Upper lobe of left lung (tissue), 4 donors: Measurements from ENCODE around the gene VASP.

Experiments
- CTCF ChIP-seq, 6 experiments: fragments of 450-650 bp in 4 of 6; fragments of 200-600 bp in 2 of 6; sonication (generic) in 2 of 6; IDR thresholded peaks; one replicate each; pipeline ENCODE4 v1.5.1; 2016 to 2019; ENCODE audit warnings: antibody characterized with exemption in 6 of 6
- POLR2A ChIP-seq, 4 donors: fragments of 450-650 bp; IDR thresholded peaks; one replicate each; pipeline ENCODE4 v1.5.1; 2016 to 2017; ENCODE audit warnings: antibody characterized with exemption in 4 of 4, mild to moderate bottlenecking in 2 of 4

DNA sequence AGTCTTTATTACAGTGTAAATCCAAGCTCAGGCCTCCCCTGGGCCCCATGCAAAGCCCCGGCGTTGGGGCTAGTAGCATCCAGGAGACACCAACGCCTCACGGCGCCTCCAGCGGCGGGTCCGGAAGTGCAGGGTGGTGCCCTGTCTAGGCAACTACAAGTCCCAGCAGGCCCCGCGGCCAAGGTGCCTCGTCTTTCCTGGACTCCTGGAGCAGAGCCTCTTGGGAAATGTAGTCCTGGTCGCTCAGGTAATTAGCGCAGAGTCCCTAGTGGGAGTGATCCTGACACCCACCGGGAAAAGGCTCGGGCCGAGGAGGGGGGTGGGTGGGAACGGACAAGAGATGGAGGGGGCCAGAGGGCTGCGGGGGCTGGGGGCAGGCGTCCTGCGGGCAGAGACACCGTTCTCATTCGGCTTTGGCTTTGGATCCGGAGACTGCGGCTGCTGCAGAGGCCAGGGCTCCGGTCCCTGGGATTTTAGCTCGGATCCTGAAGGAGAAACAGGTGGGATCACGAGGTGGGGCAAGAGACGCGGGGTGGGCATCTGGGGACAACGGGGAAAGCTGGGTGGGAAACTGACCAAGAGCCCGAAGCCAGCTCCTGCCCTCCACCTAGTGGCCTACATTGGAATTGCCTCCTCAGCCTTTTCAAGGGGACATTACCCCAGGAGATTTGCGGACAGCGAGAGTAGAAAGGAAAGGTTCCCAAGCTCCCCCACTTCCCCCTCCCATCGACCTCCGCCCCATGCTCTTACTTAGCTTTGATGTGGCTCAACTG is 21.8 kb upstream of the VASP start:
- peak; percentile 88 to 91 (median 89) for TF ChIP-seq CTCF (IDR thresholded peaks at IDR 0.05)
- no peak for TF ChIP-seq POLR2A (IDR thresholded peaks at IDR 0.05)
